ENCODE results near the gene COL23A1. TPM values are rescaled to one million over a fixed set of nuclear protein-coding genes. Genes with fewer than 3 reads are reported as not detected.

Gene COL23A1
- total RNA-seq, 1 donor from 2014 or later: 0.40 TPM

- DNase-seq (ENCODE audit: low read depth in 2 of 2): no peak
Measured at GRCh38 chr5:178439493-178440180, 150.6 kb downstream of the COL23A1 start.

GRCh38 chr5:178438796-178439195, 151.4 kb downstream of the COL23A1 start:
- no peak for DNase-seq (ENCODE audit: low read depth in 2 of 2)

GRCh38 chr5:178437386-178438075, 152.7 kb downstream of the COL23A1 start:
- DNase-seq (ENCODE audit: low read depth in 2 of 2): no peak

DNA sequence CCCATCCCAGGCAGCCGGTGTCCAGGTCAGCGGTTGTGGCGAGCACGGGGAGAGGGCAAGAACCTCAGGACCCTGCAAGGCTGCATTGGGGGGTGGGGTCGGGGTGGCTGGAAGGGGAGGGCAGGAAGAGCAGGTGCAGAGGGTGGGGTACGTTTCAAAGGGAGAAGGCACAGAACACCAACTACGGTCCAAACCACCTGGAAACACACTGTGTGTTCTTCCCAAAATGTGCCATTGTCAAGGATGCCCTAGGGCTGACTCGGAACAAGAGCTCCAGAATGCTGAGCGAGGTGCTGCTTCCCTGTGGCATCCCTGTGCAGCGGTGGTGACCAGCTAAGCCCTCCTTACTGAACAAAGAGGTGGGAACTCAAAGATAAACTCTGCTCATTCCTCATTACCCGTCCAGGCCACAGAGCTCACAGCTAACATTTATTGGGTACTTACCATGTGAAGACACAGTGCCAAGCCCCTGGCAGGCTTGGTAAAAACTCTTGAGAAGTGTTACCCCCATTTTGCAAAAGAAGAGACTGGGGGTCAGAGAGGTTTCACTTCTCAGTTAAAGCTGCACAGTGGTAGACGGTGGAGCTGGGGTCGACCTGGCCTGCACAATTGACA, 153.8 kb downstream of the COL23A1 start:
- no peak for DNase-seq (ENCODE audit: low read depth in 2 of 2)

GRCh38 chr5:178435321-178436238, 154.6 kb downstream of the COL23A1 start:
- no peak for DNase-seq (ENCODE audit: low read depth in 2 of 2)

DNA sequence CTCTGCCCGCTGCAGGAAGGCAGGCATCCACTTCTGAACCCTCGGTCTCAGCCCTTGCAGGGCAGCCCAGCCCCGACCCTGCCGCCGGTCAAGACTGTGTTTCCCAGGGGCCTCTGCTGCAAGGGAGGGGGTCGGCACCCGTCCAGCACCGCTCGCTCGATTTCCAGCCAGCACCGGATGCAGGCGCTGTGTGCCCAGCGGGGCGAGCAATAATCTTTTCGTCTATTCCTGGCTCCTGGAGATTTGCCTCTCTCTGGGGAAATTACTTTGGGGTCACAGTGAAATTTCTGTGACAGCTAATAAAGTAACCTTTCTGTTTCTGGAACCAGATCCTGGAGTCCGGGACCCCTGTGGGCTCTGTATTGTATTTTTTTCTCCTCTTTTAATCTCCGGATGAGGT, 155.3 kb downstream of the COL23A1 start:
- DNase-seq (ENCODE audit: low read depth in 2 of 2): peak in 1 of 2 donors; percentile 33

GRCh38 chr5:178434016-178434761, 156.0 kb downstream of the COL23A1 start:
- DNase-seq (ENCODE audit: low read depth in 2 of 2): no peak

DNA sequence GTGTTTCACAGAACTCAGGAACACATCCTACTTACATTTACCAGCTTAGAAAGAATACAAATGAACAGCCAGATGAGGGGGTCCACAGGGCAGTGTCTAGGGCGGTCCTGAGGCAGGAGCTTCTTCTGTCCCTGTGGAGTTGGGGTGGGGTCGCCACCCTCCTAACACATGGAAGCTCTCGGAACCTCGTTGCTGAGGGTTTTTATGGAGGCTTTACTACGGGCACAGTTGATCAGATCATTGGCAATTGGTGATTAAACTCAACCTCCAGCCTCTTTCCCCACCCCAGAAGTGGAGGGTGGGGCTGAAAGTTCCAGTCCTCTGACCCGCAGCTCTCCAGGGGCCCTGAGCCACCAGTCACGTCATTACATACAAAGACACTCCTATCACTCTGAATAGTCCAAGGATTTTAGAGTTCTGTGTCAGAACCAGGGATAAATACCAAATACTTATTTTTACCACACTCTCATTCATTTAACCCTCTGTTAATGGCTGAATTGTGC, 156.9 kb downstream of the COL23A1 start:
- DNase-seq (ENCODE audit: low read depth in 2 of 2): no peak

DNA sequence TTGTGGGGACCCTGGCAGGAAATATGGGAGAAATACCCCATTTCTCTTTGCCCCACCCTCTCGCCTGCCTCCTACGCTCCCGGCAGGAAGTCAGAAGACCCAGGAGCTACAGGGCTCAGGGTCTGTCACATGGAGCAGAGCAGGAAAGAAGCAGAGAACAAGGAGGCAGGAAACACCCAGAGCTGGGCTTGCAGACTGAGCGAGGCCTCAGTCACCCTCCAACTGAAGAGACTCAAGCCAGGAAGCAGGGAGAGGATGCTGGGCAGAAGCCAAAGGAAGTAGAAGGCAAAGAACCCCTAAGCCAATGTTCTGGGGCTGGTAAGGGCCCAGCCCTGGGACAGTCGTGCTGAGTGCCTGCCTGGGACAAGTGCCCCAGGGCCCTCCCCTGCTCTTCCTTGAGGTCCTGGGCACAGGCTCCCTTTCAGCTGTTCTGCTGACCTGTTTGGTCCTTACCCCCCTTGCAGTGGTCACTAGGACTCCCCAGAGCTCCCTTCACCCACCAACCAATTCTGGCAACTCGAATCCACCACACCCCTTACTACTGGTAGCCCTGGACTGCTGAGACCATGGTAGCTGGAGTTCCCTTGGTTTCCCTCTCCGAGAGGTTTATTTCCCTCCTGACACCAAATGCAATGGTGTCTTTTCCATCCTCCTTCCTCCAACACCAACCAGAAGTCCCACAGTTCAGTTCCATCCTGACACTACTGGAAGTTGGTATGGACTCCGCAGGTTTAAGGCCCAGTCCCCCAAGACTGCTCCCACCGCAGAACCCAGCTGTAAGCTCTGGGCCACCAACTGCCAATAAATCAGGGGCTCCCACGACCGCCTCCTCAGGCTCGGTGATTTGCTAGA, 157.5 kb downstream of the COL23A1 start:
- DNase-seq (ENCODE audit: low read depth in 2 of 2): no peak

DNA sequence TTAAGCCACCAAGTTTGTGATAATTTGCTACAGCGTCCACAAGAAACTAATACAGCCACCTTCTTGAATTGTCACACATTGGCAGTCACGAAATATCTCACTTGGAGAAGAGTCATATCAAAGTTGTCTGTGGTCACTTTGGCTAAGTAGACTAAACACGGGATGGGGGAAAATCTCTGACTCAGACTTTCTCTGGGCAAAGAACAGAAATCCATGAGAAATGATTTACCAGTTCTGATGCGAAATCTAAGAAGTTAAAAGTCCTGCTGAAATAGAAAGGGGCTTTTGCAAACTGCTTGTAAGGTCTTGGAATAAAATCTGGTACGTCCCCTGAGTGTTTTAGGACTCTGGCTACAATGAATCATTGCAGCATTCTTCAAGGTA, 158.4 kb downstream of the COL23A1 start:
- no peak for DNase-seq (ENCODE audit: low read depth in 2 of 2)

- DNase-seq (ENCODE audit: low read depth in 2 of 2): no peak
Measured at GRCh38 chr5:178431063-178431781, 159.0 kb downstream of the COL23A1 start.

DNA sequence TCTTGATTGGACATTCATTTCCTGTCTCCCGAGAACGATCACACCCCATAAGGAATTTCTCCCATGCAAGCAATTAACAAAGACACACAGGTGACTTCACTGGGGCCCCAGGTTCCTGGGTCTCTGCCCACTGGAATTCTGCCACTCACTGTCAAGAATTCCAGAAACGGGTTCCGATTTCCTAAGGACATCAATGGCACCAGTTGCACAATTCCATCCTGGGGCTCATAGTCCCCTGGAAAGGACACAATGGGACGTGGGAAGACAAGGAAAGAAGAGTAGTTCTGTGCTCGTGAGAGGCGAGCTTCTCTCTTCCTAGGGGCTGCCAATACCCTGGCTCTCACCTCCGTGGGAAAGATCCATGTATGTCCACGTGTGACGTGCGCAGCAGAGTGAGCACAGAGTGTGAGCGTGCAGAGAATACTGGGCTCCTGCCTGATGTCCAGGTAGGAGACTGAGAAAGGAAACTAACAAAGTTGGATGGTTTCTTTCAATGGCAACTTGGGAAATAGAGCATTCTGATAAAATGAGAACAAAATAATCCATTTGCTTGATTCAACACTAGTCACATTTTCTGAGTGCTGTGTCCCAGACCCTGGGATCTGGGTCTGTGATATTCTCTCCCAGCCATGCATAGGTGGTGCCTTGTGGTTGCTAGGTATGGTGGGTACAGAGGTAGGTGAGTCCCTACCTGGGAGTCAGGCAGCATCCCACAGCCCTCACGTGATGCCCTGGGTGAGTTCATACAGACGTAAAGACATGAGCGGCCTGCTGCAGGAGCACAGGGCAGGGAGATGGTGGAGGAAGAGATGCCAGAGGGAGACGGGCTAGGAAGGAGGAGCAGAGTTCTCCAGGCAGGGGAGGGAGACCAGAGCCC, 159.8 kb downstream of the COL23A1 start:
- DNase-seq (ENCODE audit: low read depth in 2 of 2): no peak

GRCh38 chr5:178429491-178430185, 160.6 kb downstream of the COL23A1 start:
- peak in 1 of 2 donors; percentile 10 for DNase-seq (ENCODE audit: low read depth in 2 of 2)

GRCh38 chr5:178429156-178429468, 161.1 kb downstream of the COL23A1 start:
- DNase-seq (ENCODE audit: low read depth in 2 of 2): no peak

- no peak for DNase-seq (ENCODE audit: low read depth in 2 of 2)
Measured at GRCh38 chr5:178428341-178429155, 161.6 kb downstream of the COL23A1 start.

DNA sequence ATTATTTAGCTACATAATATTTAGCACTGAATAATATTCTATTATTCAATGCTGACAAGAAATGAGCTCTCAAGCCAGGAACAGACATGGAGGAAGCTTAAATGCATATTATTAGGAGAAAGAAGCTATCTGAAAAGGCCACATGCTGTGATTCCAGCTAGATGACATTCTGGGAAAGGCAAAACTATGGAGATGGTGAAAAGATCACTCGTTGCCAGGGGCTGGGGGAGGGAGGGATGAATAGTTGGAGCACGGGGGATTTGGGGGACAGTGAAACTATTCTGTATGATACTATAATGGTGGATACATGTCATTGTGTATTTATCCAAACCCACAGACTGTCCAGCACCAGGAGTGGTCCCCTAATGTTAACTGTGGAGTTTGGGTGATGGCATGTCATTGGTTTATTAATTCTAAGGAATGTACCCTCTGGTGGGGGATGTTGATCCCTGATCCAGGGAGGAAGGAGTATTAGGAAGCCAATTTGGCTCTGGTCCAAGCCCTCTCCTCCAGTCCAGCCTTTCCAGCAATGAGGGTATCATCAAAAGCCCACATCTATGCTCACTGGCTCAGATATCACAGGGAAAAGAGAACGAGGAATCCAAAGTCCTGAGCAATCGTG, 162.5 kb downstream of the COL23A1 start:
- DNase-seq (ENCODE audit: low read depth in 2 of 2): no peak

All from lung microvascular endothelial cell (primary cell).